OCI-LY1 (cell line): ENCODE data around the gene TNFRSF21.

Experiments
- H2AFZ ChIP-seq: fragments of 200-600 bp; sonication (generic), shearing (Covaris generic); 2 replicates; pipeline ENCODE4 v1.6.0; 2014; ENCODE audit warnings: antibody characterized with exemption, mild to moderate bottlenecking, low read length
- H3F3A ChIP-seq: fragments of 200-600 bp; sonication (generic), shearing (Covaris generic); 2 replicates; pipeline ENCODE4 v1.6.0; 2014; ENCODE audit warnings: mild to moderate bottlenecking, antibody characterized with exemption, low read length, moderate library complexity; ENCODE audit not compliant: insufficient read depth
- H3K27ac ChIP-seq: fragments of 200-600 bp; sonication (generic); 2 replicates; pipeline ENCODE4 v1.5.1; 2014; ENCODE audit warnings: low read length, mixed run types, mild to moderate bottlenecking, low read depth; ENCODE audit not compliant: poor library complexity, severe bottlenecking
- H3K27me3 ChIP-seq: fragments of 200-600 bp; sonication (generic); 2 replicates; pipeline ENCODE4 v1.6.0; 2014; ENCODE audit warnings: antibody characterized with exemption, mild to moderate bottlenecking, low read length, moderate library complexity; ENCODE audit not compliant: insufficient read depth
- H3K36me3 ChIP-seq: fragments of 200-600 bp; sonication (generic); 2 replicates; pipeline ENCODE4 v1.6.1; 2014; ENCODE audit warnings: mild to moderate bottlenecking, antibody characterized with exemption, low read length, moderate library complexity, mixed read lengths; ENCODE audit not compliant: insufficient read depth
- H3K4me1 ChIP-seq: fragments of 200-600 bp; sonication (generic); 2 replicates; pipeline ENCODE4 v1.5.1; 2014; ENCODE audit warnings: mild to moderate bottlenecking, low read length, moderate library complexity; ENCODE audit not compliant: insufficient read depth, severe bottlenecking
- H3K4me2 ChIP-seq: fragments of 200-600 bp; sonication (generic), shearing (Covaris generic); 2 replicates; pipeline ENCODE4 v1.6.1; 2014; ENCODE audit warnings: low read length
- H3K4me3 ChIP-seq: fragments of 200-600 bp; sonication (generic); 2 replicates; pipeline ENCODE4 v1.5.1; 2014; ENCODE audit warnings: low read length, low read depth, mild to moderate bottlenecking, mixed read lengths; ENCODE audit not compliant: poor library complexity, severe bottlenecking
- H3K79me2 ChIP-seq: fragments of 200-600 bp; shearing (Covaris generic); 2 replicates; pipeline ENCODE4 v1.6.1; 2016; ENCODE audit warnings: mixed run types, low read length, mixed read lengths; ENCODE audit not compliant: insufficient read depth
- H3K9ac ChIP-seq: fragments of 200-600 bp; sonication (generic), shearing (Covaris generic); 2 replicates; pipeline ENCODE4 v1.6.1; 2014; ENCODE audit warnings: mild to moderate bottlenecking, low read length, mixed read lengths
- H3K9me2 ChIP-seq: fragments of 200-600 bp; sonication (generic), shearing (Covaris generic); 2 replicates; pipeline ENCODE4 v1.6.1; 2014; ENCODE audit warnings: low read depth, mild to moderate bottlenecking, low read length, mixed read lengths
- H3K9me3 ChIP-seq: fragments of 200-600 bp; shearing (Covaris generic); 2 replicates; pipeline ENCODE4 v1.6.1; 2014; ENCODE audit warnings: low read length, mixed read lengths
- H4K20me1 ChIP-seq: fragments of 200-600 bp; sonication (generic), shearing (Covaris generic); 2 replicates; pipeline ENCODE4 v1.6.0; 2016; ENCODE audit warnings: mild to moderate bottlenecking, low read length; ENCODE audit not compliant: insufficient read depth
- CTCF ChIP-seq: fragments of 200-600 bp; sonication (generic), shearing (Covaris generic); IDR thresholded peaks from 2 replicates; pipeline ENCODE4 v1.5.1; 2017; ENCODE audit warnings: mild to moderate bottlenecking, antibody characterized with exemption, low read length, moderate library complexity, mixed read lengths
- EZH2 ChIP-seq: fragments of 200-600 bp; sonication (generic), shearing (Covaris generic); IDR thresholded peaks from 2 replicates; pipeline ENCODE4 v1.8.0; 2017; ENCODE audit warnings: borderline replicate concordance, mixed run types, mild to moderate bottlenecking, antibody characterized with exemption, low read length, moderate library complexity, mixed read lengths

Gene TNFRSF21

DNA sequence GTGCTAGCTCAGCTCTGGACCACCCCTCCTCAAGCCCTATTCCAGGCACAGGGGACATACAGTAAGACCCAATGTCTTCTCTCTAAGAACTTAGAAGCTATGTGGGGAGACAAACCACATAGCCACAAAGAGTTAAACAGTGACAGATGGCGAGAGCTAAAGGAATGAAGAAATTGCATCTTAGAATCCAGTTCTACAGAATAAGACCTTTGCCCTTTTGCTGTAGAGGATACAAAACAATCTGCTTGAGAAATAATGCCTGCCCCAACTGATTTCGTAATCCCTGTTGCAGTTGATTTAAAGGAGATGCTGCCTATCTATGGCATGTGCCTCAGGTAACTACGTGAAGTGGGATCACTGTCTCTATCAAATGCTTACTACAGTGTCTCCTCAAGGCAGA lies 31.2 kb downstream of the TNFRSF21 start:
- H3K4me2 ChIP-seq = no peak overlapping the region
- H3K79me2 ChIP-seq = no peaks in the 10 kb centered on the region
- no peak overlapping the region for H3K9ac ChIP-seq
- no peaks in the 10 kb centered on the region for H3K9me3 ChIP-seq
- no peak overlapping the region for H3K4me3 ChIP-seq
- no peak overlapping the region for H2AFZ ChIP-seq
- H3K36me3 ChIP-seq = no peaks in the 10 kb centered on the region
- H3K27me3 ChIP-seq = 0 out of 2 replicates have a peak, but pooled peaks cover 3% of the 10 kb centered on the region
- H3K4me1 ChIP-seq = peaks cover 5% of the 10 kb centered on the region
- no peak overlapping the region for H3K27ac ChIP-seq
- no peaks in the 10 kb centered on the region for H4K20me1 ChIP-seq
- no peaks in the 10 kb centered on the region for H3K9me2 ChIP-seq
- TF ChIP-seq CTCF (no peak), EZH2 (no peak)
- no peaks in the 10 kb centered on the region for H3F3A ChIP-seq

DNA sequence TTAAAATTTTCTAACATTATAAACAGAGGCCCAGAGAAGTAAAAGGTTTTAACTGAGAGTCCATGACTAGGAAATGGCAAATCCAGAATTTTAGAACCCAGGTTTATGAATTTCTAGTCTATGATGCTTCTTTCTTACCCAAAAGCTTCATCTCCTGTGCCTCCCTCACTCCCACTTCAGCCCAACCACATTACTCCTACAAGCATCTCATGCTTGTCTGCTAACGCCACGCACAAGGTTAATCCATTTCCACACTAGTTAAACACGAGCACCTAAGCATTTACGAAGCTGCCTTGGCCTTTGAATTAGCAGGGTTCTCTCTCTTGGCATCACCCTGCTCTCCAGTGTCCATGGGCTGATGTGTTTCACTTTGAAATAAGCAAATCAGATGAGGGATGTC lies 32.0 kb downstream of the TNFRSF21 start:
- Histone ChIP-seq H4K20me1 (no peaks in the 10 kb centered on the region), H3K4me2 (no peak overlapping the region), H3K27ac (no peak overlapping the region), H3K9me3 (no peaks in the 10 kb centered on the region), H3K79me2 (no peaks in the 10 kb centered on the region), H3K4me3 (no peak overlapping the region), H3K36me3 (no peaks in the 10 kb centered on the region), H3K9ac (no peak overlapping the region), H3K4me1 (peaks cover 5% of the 10 kb centered on the region), H2AFZ (no peak overlapping the region), H3K9me2 (no peaks in the 10 kb centered on the region), H3F3A (no peaks in the 10 kb centered on the region), H3K27me3 (0 out of 2 replicates have a peak, but pooled peaks cover 3% of the 10 kb centered on the region)
- no peak for TF ChIP-seq CTCF
- no peak for TF ChIP-seq EZH2

DNA sequence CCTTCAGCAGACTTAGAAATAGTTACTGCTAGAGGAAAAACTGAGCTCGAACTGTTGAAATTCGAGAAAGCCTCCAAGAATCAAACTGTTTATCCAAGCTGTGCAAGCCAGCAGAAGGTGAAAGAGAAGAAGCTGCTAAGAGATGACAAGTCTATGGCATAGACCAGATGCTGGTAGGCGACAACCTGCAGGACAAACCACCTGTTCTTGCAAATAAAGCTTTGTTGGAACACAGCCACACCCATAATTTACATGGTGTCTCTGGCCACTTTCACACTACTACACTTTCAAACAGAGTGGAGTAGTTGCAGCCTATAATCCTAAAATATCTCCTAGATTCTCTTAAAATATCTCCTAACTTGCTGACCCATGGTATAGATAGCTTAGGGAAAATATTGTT lies 33.3 kb downstream of the TNFRSF21 start:
- Histone ChIP-seq H3K9me3 (no peaks in the 10 kb centered on the region), H3K9me2 (no peaks in the 10 kb centered on the region), H3K4me3 (no peak overlapping the region), H3K27me3 (0 out of 2 replicates have a peak, but pooled peaks cover 3% of the 10 kb centered on the region), H3K79me2 (no peaks in the 10 kb centered on the region), H3K9ac (no peak overlapping the region), H3K4me1 (peaks cover 5% of the 10 kb centered on the region), H3F3A (no peaks in the 10 kb centered on the region), H3K4me2 (no peak overlapping the region), H3K27ac (no peak overlapping the region), H3K36me3 (no peaks in the 10 kb centered on the region), H4K20me1 (no peaks in the 10 kb centered on the region), H2AFZ (no peak overlapping the region)
- TF ChIP-seq EZH2 (no peak), CTCF (no peak)
